GM12873 (cell line): ENCODE measurements around the gene ZNF195.
A peak's percentile ranks its signal among the peaks of the same experiment; 100 is the strongest.

Experiments
- CTCF ChIP-seq: IDR thresholded peaks from 2 replicates; pipeline ENCODE4 v1.5.1; 2012; ENCODE audit warnings: low read depth, mild to moderate bottlenecking, moderate library complexity, low read length, control low read depth; ENCODE audit not compliant: insufficient read depth; ENCODE audit errors: missing control alignments

Gene ZNF195

GRCh38 chr11:3344327-3345174, 34.4 kb downstream of the ZNF195 start:
- no peak for TF ChIP-seq CTCF

GRCh38 chr11:3342709-3343108, 36.2 kb downstream of the ZNF195 start:
- no peak for TF ChIP-seq CTCF

GRCh38 chr11:3341298-3341697, 37.6 kb downstream of the ZNF195 start:
- TF ChIP-seq CTCF = peak; percentile 75

GRCh38 chr11:3340025-3340424, 38.9 kb downstream of the ZNF195 start:
- no peak for TF ChIP-seq CTCF

- no peak for TF ChIP-seq CTCF
Observed at GRCh38 chr11:3339340-3339624, 39.7 kb downstream of the ZNF195 start.

GRCh38 chr11:3338569-3339339, 40.2 kb downstream of the ZNF195 start:
- no peak for TF ChIP-seq CTCF
